ENCODE results near the gene GTF2H2.
"Not testable (repeated sequence)": the region's sequence is repeated elsewhere in the genome, so short reads cannot be mapped to it uniquely, and the experiment has no call there.

The GTF2H2 gene

DNA sequence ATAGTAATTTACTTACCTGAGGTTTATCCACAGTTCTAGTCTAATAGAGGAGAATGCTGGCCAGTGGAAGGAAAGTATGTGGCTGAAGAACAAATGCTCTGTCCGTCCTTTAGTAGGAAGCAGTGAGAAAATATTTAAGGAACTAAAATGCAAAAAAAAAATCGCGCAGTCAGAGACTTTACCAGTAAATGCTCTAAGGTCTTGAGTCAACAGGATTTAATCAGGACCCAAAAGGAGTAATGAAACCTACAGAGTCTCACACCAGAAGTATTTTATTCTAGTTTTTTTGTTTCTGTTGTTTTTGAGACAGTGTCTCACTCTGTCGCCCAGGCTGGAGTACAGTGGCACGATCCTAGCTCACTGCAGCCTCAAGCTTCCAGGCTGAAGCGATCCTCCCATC, 46.8 kb downstream of the GTF2H2 start:
- in situ Hi-C loops (cut with HindIII; ENCODE audit: low pct_unique_long_range_greater_than_20kb, low sequenced_read_pairs); DNase-seq (ENCODE audit: low read depth in 1 of 2, low spot score in 1 of 2): not testable (repeated sequence)

DNA sequence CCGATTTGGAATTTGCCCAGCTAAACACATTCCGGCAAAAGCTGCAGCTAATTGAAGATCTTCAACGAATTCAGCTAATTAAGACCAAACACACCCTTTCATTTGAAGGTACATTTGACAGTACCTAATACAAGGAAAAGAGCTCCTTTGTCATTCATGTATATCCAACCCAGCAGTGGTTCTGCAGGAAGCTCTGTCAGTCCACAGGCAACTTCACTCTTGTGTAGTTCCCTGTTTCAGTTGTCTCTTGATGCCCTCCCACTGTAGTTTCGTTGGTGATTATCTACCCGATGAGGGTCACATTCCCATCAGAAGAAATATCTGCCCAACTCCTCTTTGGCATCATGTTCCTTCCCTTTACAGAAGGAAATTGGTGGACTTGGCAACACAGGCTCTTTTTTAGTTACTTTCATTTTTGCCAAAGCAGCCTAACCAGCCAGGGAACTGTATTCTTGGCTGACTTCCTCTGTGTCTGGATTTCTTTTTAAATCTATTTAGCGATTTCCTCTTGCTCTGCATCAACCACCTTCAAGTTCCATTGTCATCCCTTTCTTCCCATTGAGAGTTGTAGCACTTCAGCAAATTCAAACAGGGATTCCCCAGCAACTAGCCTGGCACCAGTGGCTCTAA, 49.0 kb downstream of the GTF2H2 start:
- in situ Hi-C loops (cut with HindIII; ENCODE audit: low pct_unique_long_range_greater_than_20kb, low sequenced_read_pairs); DNase-seq (ENCODE audit: low read depth in 1 of 2, low spot score in 1 of 2): not testable (repeated sequence)

DNA sequence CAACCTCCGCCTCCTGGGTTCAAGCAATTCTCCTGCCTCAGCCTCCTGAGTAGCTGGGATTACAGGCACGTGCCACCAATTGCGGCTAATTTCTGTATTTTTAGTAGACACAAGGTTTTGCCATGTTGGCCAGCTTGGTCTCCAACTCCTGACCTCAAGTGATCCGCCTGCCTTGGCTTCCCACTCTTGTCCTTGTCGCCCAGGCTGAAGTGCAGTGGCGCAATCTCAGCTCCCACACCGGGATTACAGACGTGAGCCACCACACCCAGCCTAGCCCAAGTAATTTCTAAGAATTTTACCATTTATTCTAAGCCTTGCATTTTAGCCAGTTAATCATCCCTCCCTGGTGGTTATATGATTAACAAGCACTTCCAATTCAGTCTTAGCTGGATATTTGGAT, 53.3 kb downstream of the GTF2H2 start:
- in situ Hi-C loops (cut with HindIII; ENCODE audit: low pct_unique_long_range_greater_than_20kb, low sequenced_read_pairs): no loop called here
- no peak for DNase-seq (ENCODE audit: low read depth in 1 of 2, low spot score in 1 of 2)
- no peak for TF ChIP-seq JUND (IDR thresholded peaks at IDR 0.05; ENCODE audit: low read depth)

GRCh38 chr5:71013575-71013974, 53.9 kb downstream of the GTF2H2 start:
- in situ Hi-C loops (cut with HindIII; ENCODE audit: low pct_unique_long_range_greater_than_20kb, low sequenced_read_pairs): no loop called here
- no peak for TF ChIP-seq JUND (IDR thresholded peaks at IDR 0.05; ENCODE audit: low read depth)
- peak in 1 of 2 experiments; percentile 22 for DNase-seq (ENCODE audit: low read depth in 1 of 2, low spot score in 1 of 2)

GRCh38 chr5:71011194-71011792, 56.2 kb downstream of the GTF2H2 start:
- DNase-seq (ENCODE audit: low read depth in 1 of 2, low spot score in 1 of 2): peak in 1 of 2 experiments; percentile 31
- TF ChIP-seq JUND (IDR thresholded peaks at IDR 0.05; ENCODE audit: low read depth): no peak
- in situ Hi-C loops (cut with HindIII; ENCODE audit: low pct_unique_long_range_greater_than_20kb, low sequenced_read_pairs): no loop called here

- DNase-seq (ENCODE audit: low read depth in 1 of 2, low spot score in 1 of 2); in situ Hi-C loops (cut with HindIII; ENCODE audit: low pct_unique_long_range_greater_than_20kb, low sequenced_read_pairs): not testable (repeated sequence)
Measured at GRCh38 chr5:71006983-71007382, 60.5 kb downstream of the GTF2H2 start.
